GM23248 (cell line): ENCODE results near the gene ZFPL1.

Source experiments
- EZH2 ChIP-seq: fragments of 200-600 bp; sonication (generic); IDR thresholded peaks from 2 replicates; pipeline ENCODE4 v1.6.1; 2018; ENCODE audit warnings: antibody characterized with exemption, mild to moderate bottlenecking; ENCODE audit not compliant: insufficient read depth, poor library complexity, severe bottlenecking
- EZH2phosphoT487 ChIP-seq: fragments of 200-600 bp; sonication (generic); IDR thresholded peaks from 2 replicates; pipeline ENCODE4 v1.6.1; 2018; ENCODE audit warnings: antibody characterized with exemption, moderate library complexity, mild to moderate bottlenecking, low read depth; ENCODE audit not compliant: insufficient read depth

GRCh38 chr11:65078786-65079342, 5.2 kb upstream of the ZFPL1 start:
- TF ChIP-seq EZH2 (no peak), EZH2phosphoT487 (no peak)
